ENCODE results near the gene TOM1. TPM values are rescaled to one million over a fixed set of nuclear protein-coding genes. Genes with fewer than 3 reads are reported as not detected.

The TOM1 gene
- 47.0 and 63.9 TPM in 2 replicates for total RNA-seq (2014; rRNA removed; shearing (Covaris generic); ENCODE audit: low replicate concordance)

DNA sequence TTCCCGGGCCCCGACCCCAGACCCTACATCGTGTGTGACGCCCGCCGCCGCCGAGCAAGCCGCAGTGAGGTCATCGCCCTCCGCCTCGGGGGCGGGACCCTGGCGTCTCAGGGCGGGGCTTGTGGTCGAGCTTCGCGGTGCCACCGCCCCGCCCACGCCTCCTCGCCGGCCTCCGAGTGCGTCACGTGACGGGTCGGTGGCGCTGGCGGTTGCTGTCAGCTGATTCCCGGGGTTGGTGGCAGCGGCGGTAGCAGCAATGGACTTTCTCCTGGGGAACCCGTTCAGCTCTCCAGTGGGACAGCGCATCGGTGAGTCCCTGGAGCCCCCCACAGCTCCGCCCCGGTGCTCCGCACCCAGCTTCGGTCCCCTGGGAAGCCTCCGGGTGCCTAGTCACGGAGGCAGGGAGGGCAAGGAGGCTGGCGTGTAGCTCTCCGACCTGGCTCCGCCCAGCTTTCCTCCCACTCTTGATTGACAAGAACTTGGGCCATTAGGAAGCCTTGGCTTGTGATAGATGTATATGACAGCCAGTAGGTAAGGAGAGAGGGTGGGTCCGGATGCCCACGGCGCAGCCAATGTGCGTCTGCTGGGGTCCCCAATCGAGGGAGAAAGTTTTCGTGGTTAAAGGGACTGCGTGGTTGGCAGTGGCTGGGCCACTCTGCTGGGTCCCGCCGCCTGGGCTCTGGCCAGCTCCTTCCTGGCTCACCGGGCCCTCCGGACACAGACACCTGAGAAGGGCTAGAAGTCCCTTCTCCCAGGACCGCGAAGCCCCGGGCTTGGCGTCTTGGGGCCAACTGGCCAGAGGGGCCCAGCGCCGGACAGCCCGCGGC lies at the start of gene TOM1:
Gene TOM1, plus strand, starts transcription at position 222 of the 827 bp plus-strand sequence. Its CDS starts 35 bp downstream, at position 257.
- in situ Hi-C loops (cut with HindIII; ENCODE audit: low pct_unique_long_range_greater_than_20kb, low sequenced_read_pairs): no loop called here
- DNase-seq (ENCODE audit: low read depth): peak; percentile 99

DNA sequence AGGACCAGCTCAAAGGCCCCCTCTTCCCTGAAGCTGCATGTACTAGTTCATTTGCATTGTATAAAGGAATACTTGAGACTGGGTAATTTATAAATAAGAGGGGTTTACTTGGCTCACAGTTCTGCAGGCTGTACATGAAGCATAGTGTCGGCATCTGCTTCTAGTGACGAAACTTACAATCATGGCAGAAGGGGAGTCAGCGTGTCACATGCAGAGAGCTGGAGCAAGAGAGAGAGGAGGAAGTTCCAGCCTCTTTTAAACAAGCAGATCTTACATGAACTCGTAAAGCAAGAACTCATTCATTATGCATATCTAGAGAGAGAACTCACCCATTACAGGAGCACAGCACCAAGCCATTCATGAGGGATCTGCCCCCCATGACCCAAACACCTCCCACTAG lies 49.5 kb upstream of the TOM1 start:
- no peak for DNase-seq (ENCODE audit: low read depth)
- in situ Hi-C loops (cut with HindIII; ENCODE audit: low pct_unique_long_range_greater_than_20kb, low sequenced_read_pairs): no loop called here

GRCh38 chr22:35253946-35254345 lies 45.7 kb upstream of the TOM1 start:
- in situ Hi-C loops (cut with HindIII; ENCODE audit: low pct_unique_long_range_greater_than_20kb, low sequenced_read_pairs): no loop called here
- DNase-seq (ENCODE audit: low read depth): no peak

GRCh38 chr22:35257002-35257320 lies 42.7 kb upstream of the TOM1 start:
- DNase-seq (ENCODE audit: low read depth): no peak

DNA sequence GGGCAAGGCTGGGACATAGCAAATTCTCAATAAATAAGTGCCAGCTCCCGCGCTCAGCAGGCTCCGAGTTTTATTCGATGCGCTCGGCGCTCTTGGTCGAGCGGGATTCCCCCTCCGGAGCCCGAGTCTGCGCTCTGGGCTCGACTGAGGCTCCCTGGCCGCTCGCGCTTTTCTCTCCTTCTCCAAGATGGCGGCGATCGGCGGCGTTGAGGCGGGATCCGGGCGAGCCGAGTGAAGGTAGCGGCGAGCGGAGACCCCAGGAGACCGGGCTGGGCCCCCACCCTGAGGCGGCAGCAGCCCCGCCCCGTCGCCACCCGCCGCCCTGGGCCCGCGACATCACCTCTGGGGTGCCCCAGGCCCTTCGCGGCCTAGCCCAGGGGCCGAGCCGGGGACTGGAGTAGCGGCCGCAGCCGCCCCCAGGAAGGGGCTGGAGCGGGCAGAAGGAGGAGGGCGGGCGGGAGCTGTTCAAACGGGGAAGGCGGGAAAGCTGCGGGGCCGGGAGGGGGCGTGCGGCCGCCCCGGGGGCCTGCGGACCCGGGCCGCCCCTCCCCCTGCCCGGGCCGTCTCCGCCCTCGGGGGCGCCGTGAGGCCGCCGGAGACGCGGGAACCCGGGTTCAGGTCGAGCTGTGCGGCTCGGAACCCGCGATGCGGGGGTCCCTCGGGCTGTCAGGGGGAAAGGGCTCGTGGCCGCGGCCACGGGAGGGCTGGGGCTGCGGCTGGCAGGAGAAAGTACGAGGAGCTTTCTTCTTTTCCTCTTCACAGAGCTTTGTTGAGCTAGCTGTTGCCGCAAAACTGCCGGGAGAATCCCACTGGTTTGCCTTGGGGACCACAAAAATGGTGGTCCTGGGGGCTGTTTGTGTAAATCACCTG lies 42.1 kb upstream of the TOM1 start, which contains the start of gene HMGXB4:
Gene HMGXB4, plus strand, starts transcription at position 173 of the 870 bp plus-strand sequence. CDS start 4,898 bp downstream, outside the sequence.
- in situ Hi-C loops (cut with HindIII; ENCODE audit: low pct_unique_long_range_greater_than_20kb, low sequenced_read_pairs): no loop called here
- peak; percentile 83 for DNase-seq (ENCODE audit: low read depth)

More at GRCh38 chr22:35257002-35257320, 42.7 kb upstream of the TOM1 start:
- in situ Hi-C loops (cut with HindIII; ENCODE audit: low pct_unique_long_range_greater_than_20kb, low sequenced_read_pairs): no loop called here

- in situ Hi-C loops (cut with HindIII; ENCODE audit: low pct_unique_long_range_greater_than_20kb, low sequenced_read_pairs): no loop called here
- DNase-seq (ENCODE audit: low read depth): peak; percentile 37
Observed at GRCh38 chr22:35258191-35258988, 41.3 kb upstream of the TOM1 start.

GRCh38 chr22:35264986-35265385 lies 34.7 kb upstream of the TOM1 start:
- in situ Hi-C loops (cut with HindIII; ENCODE audit: low pct_unique_long_range_greater_than_20kb, low sequenced_read_pairs): no loop called here
- no peak for DNase-seq (ENCODE audit: low read depth)

DNA sequence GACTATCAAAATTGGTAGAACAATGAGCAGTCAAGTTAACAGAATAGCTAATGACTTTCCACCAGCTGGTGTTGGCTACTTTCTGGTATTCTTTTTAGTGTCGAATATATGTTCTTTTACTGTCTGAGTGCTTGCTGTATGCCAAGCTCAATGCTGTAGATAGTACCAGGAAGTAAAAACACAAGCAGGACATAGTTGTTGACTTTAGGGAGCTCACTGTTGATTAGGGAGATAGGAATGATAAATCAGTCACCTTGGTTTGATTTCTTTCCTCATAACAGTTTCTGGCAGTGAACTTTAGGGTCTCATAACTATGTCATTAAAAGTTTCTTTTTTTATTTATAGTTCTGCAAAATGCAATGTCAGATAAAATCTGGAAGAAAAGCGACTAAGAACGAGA lies 33.4 kb upstream of the TOM1 start:
- in situ Hi-C loops (cut with HindIII; ENCODE audit: low pct_unique_long_range_greater_than_20kb, low sequenced_read_pairs): no loop called here
- DNase-seq (ENCODE audit: low read depth): no peak

- in situ Hi-C loops (cut with HindIII; ENCODE audit: low pct_unique_long_range_greater_than_20kb, low sequenced_read_pairs): no loop called here
- DNase-seq (ENCODE audit: low read depth): no peak
Observed at GRCh38 chr22:35269630-35270029, 30.1 kb upstream of the TOM1 start.

DNA sequence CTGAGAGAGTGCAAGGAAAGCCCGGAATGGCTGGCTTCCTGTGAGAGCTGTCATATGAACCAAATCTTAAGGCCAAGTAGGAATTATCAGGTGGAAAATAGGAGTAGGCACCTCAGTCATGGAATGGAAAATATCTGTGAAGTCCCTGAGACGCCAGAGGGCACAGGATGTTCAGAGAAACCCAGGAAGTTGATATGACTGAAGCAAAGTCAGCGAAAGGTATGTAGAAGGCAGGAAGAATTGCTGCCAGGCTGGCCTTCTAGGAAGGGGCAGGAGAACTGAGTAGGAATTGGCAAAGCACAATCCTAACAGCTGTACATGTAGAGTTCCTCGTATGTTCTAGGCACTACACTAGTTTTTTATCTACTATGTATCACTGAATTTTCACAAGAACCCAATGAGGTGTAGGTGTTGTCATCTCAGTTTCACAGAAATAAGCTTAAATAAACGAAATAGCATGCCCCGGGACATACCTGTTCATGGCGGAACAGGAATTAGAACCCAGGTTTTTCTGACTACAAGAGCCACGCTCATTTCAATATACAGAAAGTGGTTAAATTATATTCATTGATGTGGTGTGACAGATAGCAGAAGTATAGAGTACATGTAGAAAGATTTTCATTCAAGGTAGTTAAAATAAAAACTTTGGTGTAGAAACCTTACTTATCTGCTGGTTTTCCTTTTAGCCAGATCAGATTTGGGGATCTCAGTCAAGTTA lies 25.4 kb upstream of the TOM1 start:
- DNase-seq (ENCODE audit: low read depth): no peak
- in situ Hi-C loops (cut with HindIII; ENCODE audit: low pct_unique_long_range_greater_than_20kb, low sequenced_read_pairs): no loop called here

DNA sequence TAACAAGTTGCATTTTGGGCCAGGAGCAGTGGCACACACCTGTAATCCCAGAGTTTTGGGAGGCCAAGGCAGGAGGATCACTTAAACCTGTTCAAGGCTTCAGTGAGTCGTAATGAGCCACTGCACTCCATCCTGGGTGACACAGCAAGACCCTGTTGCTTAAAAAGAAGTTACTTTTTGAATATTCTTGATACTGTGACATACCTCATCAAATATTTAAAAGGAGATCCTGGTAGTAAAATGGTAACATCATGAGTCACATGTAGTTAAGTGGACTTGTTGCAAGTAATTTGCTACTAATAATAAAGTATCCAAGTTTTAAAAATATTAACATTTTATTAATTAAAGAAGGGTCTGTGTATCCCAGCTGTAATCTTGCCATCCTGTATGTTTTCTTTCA lies 24.1 kb upstream of the TOM1 start:
- in situ Hi-C loops (cut with HindIII; ENCODE audit: low pct_unique_long_range_greater_than_20kb, low sequenced_read_pairs): no loop called here
- DNase-seq (ENCODE audit: low read depth): no peak

GRCh38 chr22:35276019-35276418 lies 23.7 kb upstream of the TOM1 start:
- DNase-seq (ENCODE audit: low read depth): no peak
- in situ Hi-C loops (cut with HindIII; ENCODE audit: low pct_unique_long_range_greater_than_20kb, low sequenced_read_pairs): no loop called here

- in situ Hi-C loops (cut with HindIII; ENCODE audit: low pct_unique_long_range_greater_than_20kb, low sequenced_read_pairs): no loop called here
- no peak for DNase-seq (ENCODE audit: low read depth)
Observed at GRCh38 chr22:35288116-35288515, 11.6 kb upstream of the TOM1 start.

GRCh38 chr22:35292786-35293185 lies 6.9 kb upstream of the TOM1 start:
- no peak for DNase-seq (ENCODE audit: low read depth)
- in situ Hi-C loops (cut with HindIII; ENCODE audit: low pct_unique_long_range_greater_than_20kb, low sequenced_read_pairs): no loop called here

- in situ Hi-C loops (cut with HindIII; ENCODE audit: low pct_unique_long_range_greater_than_20kb, low sequenced_read_pairs): no loop called here
- DNase-seq (ENCODE audit: low read depth): no peak
Observed at GRCh38 chr22:35296051-35296450, 3.6 kb upstream of the TOM1 start.

GRCh38 chr22:35299217-35299672 lies 449 bp upstream of the TOM1 start:
- in situ Hi-C loops (cut with HindIII; ENCODE audit: low pct_unique_long_range_greater_than_20kb, low sequenced_read_pairs): no loop called here
- no peak for DNase-seq (ENCODE audit: low read depth)

- DNase-seq (ENCODE audit: low read depth): peak; percentile 75
- in situ Hi-C loops (cut with HindIII; ENCODE audit: low pct_unique_long_range_greater_than_20kb, low sequenced_read_pairs): no loop called here
Observed at GRCh38 chr22:35301372-35301874, 1.7 kb downstream of the TOM1 start.
